ENCODE data around the gene SH2D7. TPM values are rescaled to one million over a fixed set of nuclear protein-coding genes. Genes with fewer than 3 reads are reported as not detected.
A peak's percentile ranks its signal among the peaks of the same experiment; 100 is the strongest.

The SH2D7 gene
- total RNA-seq, 1 experiment from 2014 or later = not detected

GRCh38 chr15:78047761-78048627 is 44.4 kb upstream of the SH2D7 start:
- no TSS peak for BruUV-seq (replicated peaks)
- Histone ChIP-seq H3K27me3 (ENCODE audit: control insufficient read depth, insufficient read depth, low read length) (no peaks in the 10 kb centered on the region), H3K4me1 (ENCODE audit: control insufficient read depth, insufficient read depth, low read length) (peaks cover 59% of the 10 kb centered on the region), H3K9me3 (ENCODE audit: control insufficient read depth, insufficient read depth, low read depth, low read length) (no peaks in the 10 kb centered on the region), H3K4me3 (ENCODE audit: low read depth in 2 of 2, low read length in 2 of 2) (no peak overlapping the region), H3K27ac (ENCODE audit: low read length) (peak overlapping the region; percentile 58), H3K36me3 (ENCODE audit: control insufficient read depth, insufficient read depth, low read length) (peaks cover under 1% of the 10 kb centered on the region; the same call in 1 of the 2 replicates)
- ChIA-PET POLR2A (no interaction called here), CTCF (no interaction called here)
- ATAC-seq (no peak), DNase-seq (ENCODE audit: low read depth, low spot score) (no peak)
- in situ Hi-C loops (cut with HindIII; ENCODE audit: low pct_unique_long_range_greater_than_20kb, low sequenced_read_pairs) (no loop called here), intact Hi-C loops (cut with micrococcal nuclease; ENCODE audit: unreplicated experiment) (no loop called here)
- TF ChIP-seq CTCF (IDR thresholded peaks at IDR 0.05) (no peak), POLR2AphosphoS5 (IDR thresholded peaks at IDR 0.05; ENCODE audit: low read depth, low read length) (no peak), REST (IDR thresholded peaks at IDR 0.05; ENCODE audit: insufficient read depth in 1 of 2, low read depth in 2 of 2, low read length in 1 of 2) (no peak), SIN3A (IDR thresholded peaks at IDR 0.05; ENCODE audit: borderline replicate concordance, insufficient read depth, low read depth, low read length) (no peak)

DNA sequence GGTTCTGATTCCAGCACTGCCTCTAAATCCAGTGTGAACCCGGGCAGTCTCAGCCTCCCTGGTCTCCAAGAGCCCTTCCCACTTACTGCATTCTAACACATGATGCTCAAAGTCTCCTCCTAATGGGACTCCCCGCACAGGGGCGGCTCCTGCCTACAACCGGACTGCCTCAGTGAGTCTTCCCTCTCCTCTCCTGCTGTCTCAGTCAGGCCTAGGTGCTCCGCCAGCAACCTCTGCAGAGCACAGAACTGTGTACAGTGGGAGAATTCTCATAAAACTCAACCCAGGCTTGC is 43.8 kb upstream of the SH2D7 start:
- CTCF ChIA-PET = no interaction called here
- TF ChIP-seq POLR2AphosphoS5 (IDR thresholded peaks at IDR 0.05; ENCODE audit: low read depth, low read length) = no peak
- TF ChIP-seq CTCF (IDR thresholded peaks at IDR 0.05) = no peak
- H3K4me3 ChIP-seq (ENCODE audit: low read depth in 2 of 2, low read length in 2 of 2) = no peak overlapping the region
- BruUV-seq (replicated peaks) = no TSS peak
- no peaks in the 10 kb centered on the region for H3K27me3 ChIP-seq (ENCODE audit: control insufficient read depth, insufficient read depth, low read length)
- H3K36me3 ChIP-seq (ENCODE audit: control insufficient read depth, insufficient read depth, low read length) = no peaks in the 10 kb centered on the region; the same call in 1 of the 2 replicates
- peak overlapping the region; percentile 58 for H3K27ac ChIP-seq (ENCODE audit: low read length)
- in situ Hi-C loops (cut with HindIII; ENCODE audit: low pct_unique_long_range_greater_than_20kb, low sequenced_read_pairs) = no loop called here
- DNase-seq (ENCODE audit: low read depth, low spot score) (no peak), ATAC-seq (no peak)
- peaks cover 63% of the 10 kb centered on the region for H3K4me1 ChIP-seq (ENCODE audit: control insufficient read depth, insufficient read depth, low read length)
- no peaks in the 10 kb centered on the region for H3K9me3 ChIP-seq (ENCODE audit: control insufficient read depth, insufficient read depth, low read depth, low read length)
- POLR2A ChIA-PET = no interaction called here
- intact Hi-C loops (cut with micrococcal nuclease; ENCODE audit: unreplicated experiment) = no loop called here

Data from Panc1 (cell line).